Inflammatory macrophage treated with lipopolysaccharide for 1 hour (primary cell): ENCODE data around the gene ZNF777.
"Not testable (repeated sequence)": the region's sequence is repeated elsewhere in the genome, so short reads cannot be mapped to it uniquely, and the experiment has no call there.

Experiments
- DNase-seq, 2 donors: peaks; one replicate each; pipeline ENCODE4 v3.0.0-alpha.2; 2020 to 2022

The ZNF777 gene

DNA sequence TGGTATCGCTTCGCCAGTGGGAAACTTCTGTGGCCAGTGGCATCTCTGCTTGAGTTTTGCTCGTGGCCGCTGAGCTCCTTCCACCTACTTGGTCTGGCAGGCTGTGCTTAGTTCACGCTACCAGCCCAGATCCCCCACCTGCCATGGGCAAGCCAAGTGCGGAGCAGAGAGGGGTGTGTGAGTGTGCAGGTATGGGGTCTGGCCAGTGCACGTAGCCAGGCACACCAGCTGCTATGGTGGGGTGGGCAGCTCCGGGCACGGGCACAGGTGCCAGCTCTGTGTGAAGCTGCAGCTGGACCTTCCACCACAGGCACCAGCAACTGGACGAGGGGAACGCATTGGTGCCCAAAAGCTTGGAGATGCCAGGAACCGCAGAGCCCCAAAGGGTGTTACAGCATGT lies 56.5 kb downstream of the ZNF777 start:
- no peak for DNase-seq

- DNase-seq = no peak
These were observed 62.6 kb downstream of the ZNF777 start for GRCh38 chr7:149398195-149398820.

- DNase-seq = no peak
These were observed 63.3 kb downstream of the ZNF777 start for GRCh38 chr7:149397470-149398043.

- DNase-seq = not testable (repeated sequence)
These were observed 72.1 kb downstream of the ZNF777 start for GRCh38 chr7:149388550-149389335.

DNA sequence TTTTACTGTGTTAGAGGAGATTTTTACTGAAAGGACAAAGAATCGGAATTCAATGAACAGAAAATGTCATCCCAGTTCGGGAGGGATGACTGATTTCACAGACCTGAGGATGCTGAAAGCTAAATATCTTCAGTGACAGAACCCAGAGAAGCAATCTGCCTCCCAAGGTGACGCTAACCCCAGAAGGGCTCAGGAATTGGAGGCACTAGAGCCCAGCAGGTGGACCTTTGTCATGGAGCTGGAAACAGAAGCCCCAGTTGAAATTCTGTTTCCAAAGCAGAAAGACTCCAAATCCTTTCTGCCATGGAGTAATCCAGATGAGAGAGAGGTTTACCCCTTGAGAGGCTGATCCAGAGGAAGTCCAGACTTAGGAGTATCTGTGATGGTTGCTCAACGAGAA lies 74.3 kb downstream of the ZNF777 start:
- DNase-seq = not testable (repeated sequence)

DNA sequence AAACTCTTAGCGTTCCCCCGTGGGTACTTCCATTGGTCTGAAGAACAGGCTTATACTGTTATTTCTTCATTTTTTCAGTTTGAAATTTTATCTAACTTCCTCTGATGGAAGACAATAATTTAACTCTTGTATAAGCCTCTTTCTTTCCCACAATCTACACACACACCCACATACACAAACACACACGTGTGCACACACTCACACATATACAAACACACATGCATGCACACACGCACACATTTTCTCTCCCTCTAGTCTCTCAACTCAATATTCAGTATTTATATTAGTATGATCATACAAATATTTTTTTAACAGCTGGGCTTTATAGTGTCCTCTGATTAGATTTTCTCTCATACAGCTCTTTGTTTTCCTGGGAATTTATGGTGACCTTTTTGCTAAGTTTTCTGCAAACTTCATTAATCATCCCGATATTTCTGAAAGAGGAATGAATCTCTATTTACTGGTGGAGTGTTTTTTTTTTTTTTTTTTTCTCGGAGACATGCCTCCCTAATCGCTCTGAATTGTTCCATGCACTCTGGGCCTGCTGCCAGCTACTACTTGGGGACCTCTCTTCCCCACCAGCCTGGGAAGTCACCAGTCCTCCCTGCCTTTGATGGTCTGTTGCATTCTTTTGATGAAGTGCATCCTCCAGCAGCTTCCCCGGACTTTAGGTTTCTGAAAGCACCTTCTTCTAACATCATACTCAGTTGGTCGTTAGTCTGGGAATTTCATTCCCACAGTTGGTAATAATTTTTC lies 75.5 kb downstream of the ZNF777 start:
- no peak for DNase-seq
